CD4-positive, alpha-beta memory T cell (primary cell): ENCODE measurements around the gene ADGRD2. TPM values are rescaled to one million over a fixed set of nuclear protein-coding genes. Genes with fewer than 3 reads are reported as not detected.

Experiments used
- CTCF ChIA-PET: fragments of 350-600 bp; sonication (Branson Sonifier 250); formaldehyde crosslinking; loops from one replicate; lab custom pipeline; 2021; ENCODE audit warnings: inconsistent platforms; ENCODE audit not compliant: partially characterized antibody; lab: Charles Lee
- POLR2A ChIA-PET: fragments of 350-600 bp; sonication (Branson Sonifier 250); formaldehyde crosslinking; loops from one replicate; lab custom pipeline; 2021; ENCODE audit not compliant: partially characterized antibody; lab: Charles Lee
- DNase-seq, 5 donors: peaks; one replicate each; pipeline versions ENCODE4 v3.0.0 to v3.0.0-alpha.2; 2020 to 2022; ENCODE audit warnings: mixed read lengths in 1 of 5
- H3K27ac ChIP-seq: one replicate; pipeline ENCODE4 v1.7.0; 2013; ENCODE audit warnings: low read depth, low read length
- H3K27me3 ChIP-seq: 2 replicates; pipeline ENCODE4 v1.7.0; 2013; ENCODE audit warnings: mild to moderate bottlenecking, low read length, moderate library complexity; ENCODE audit not compliant: insufficient read depth
- H3K36me3 ChIP-seq: 2 replicates; pipeline ENCODE4 v1.7.0; 2013; ENCODE audit warnings: mild to moderate bottlenecking, low read length, moderate library complexity; ENCODE audit not compliant: insufficient read depth
- H3K4me1 ChIP-seq: 2 replicates; pipeline ENCODE4 v1.7.0; 2013; ENCODE audit warnings: mild to moderate bottlenecking, low read length, moderate library complexity; ENCODE audit not compliant: insufficient read depth
- H3K4me3 ChIP-seq, 2 donors: one replicate each; pipeline ENCODE4 v1.7.0; 2013; ENCODE audit warnings: low read length in 2 of 2, mild to moderate bottlenecking in 1 of 2
- H3K9me3 ChIP-seq, 2 donors: one replicate each; pipeline ENCODE4 v1.7.0; 2013; ENCODE audit warnings: low read length in 2 of 2, control low read depth in 1 of 2; ENCODE audit not compliant: control insufficient read depth in 1 of 2
- H3K27ac Mint-ChIP-seq, 7 donors: one replicate each; pipeline ENCODE4 v1.8.0; 2020 to 2021; ENCODE audit warnings: mixed read lengths in 7 of 7, mild to moderate bottlenecking in 6 of 7, inconsistent platforms in 3 of 7, moderate library complexity in 3 of 7
- H3K27me3 Mint-ChIP-seq, 2 donors: one replicate each; pipeline ENCODE4 v1.8.0; 2020 to 2021; ENCODE audit warnings: mixed read lengths in 2 of 2
- H3K36me3 Mint-ChIP-seq, 2 donors: one replicate each; pipeline ENCODE4 v1.8.0; 2020 to 2021; ENCODE audit warnings: mixed read lengths in 2 of 2, inconsistent platforms in 1 of 2, mild to moderate bottlenecking in 1 of 2
- H3K4me1 Mint-ChIP-seq, 4 donors: one replicate each; pipeline ENCODE4 v1.8.0; 2020 to 2021; ENCODE audit warnings: mixed read lengths in 4 of 4, mild to moderate bottlenecking in 1 of 4
- H3K4me3 Mint-ChIP-seq, 8 donors: one replicate each; pipeline ENCODE4 v1.8.0; 2020 to 2021; ENCODE audit warnings: mixed read lengths in 8 of 8, mild to moderate bottlenecking in 7 of 8, moderate library complexity in 6 of 8, inconsistent platforms in 3 of 8
- H3K9me3 Mint-ChIP-seq, 8 donors: one replicate each; pipeline ENCODE4 v1.8.0; 2020 to 2021; ENCODE audit warnings: mixed read lengths in 8 of 8, mild to moderate bottlenecking in 5 of 8, inconsistent platforms in 3 of 8, moderate library complexity in 1 of 8
- intact Hi-C: fragments of 100-400 bp; cut with micrococcal nuclease; formaldehyde crosslinking; loops from one replicate; pipeline ENCODE4 v1.15.1; 2023
- polyA plus RNA-seq, 2 donors: library from polyadenylated mRNA; unstranded; fragments of 300-500 nt; fragmentation: Illumina TruSeq; gene quantifications; one replicate each; pipeline ENCODE4 v1.2.3, GENCODE V29; 2021
- total RNA-seq, 2 experiments: library from RNA; stranded (reverse); gene quantifications; one replicate each; pipeline ENCODE4 v1.2.3, GENCODE V29; 2021

Gene ADGRD2
- total and polyA plus RNA-seq, 4 experiments from 2014 or later, result not detected

- Histone ChIP-seq H3K27me3 (no peaks in the 10 kb centered on the region), H3K27ac (no peak overlapping the region), H3K9me3 (no peaks in the 10 kb centered on the region), H3K4me3 (no peak overlapping the region), H3K4me1 (no peaks in the 10 kb centered on the region), H3K36me3 (no peaks in the 10 kb centered on the region)
- ChIA-PET CTCF (interaction anchor here (1.4 kb wide), 1 partner anchor 9 kb away, joined by 3 read pairs; no protein-coding TSS in a partner anchor), POLR2A (no interaction called here)
- peaks cover 3 to 7% of the 10 kb centered on the region in 2 donors for H3K27me3 Mint-ChIP-seq
- no peaks in the 10 kb centered on the region for H3K4me1 Mint-ChIP-seq
- no peak overlapping the region for H3K4me3 Mint-ChIP-seq
- no peaks in the 10 kb centered on the region for H3K36me3 Mint-ChIP-seq
- DNase-seq, result no peak
- H3K27ac Mint-ChIP-seq, result no peak overlapping the region
- no peaks in the 10 kb centered on the region for H3K9me3 Mint-ChIP-seq
- intact Hi-C loops, result no loop called here
Observed at GRCh38 chr9:124526174-124526573, 75.9 kb downstream of the ADGRD2 start.

DNA sequence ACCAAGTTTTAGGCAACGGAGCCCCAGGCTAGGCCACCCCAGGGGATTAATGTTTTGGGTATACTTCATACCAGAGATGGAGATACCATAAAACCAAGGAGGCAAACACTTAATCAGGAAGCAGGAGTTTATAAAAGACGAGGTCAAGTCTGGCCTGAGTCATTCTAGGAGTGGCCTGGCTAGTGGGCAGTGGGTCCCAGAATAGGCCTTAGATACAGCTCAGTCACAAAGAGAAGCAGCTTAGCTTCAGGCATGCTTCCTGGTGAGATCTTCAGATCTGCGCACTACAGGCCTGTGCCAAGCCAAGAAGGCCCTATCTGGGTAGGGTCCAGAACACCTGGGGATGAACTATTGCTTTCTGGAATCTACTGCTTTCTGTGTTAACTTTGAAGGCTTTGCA is 77.5 kb downstream of the ADGRD2 start:
- no peak overlapping the region for H3K27ac Mint-ChIP-seq
- Histone ChIP-seq H3K36me3 (no peaks in the 10 kb centered on the region), H3K27me3 (no peaks in the 10 kb centered on the region), H3K9me3 (no peaks in the 10 kb centered on the region), H3K4me1 (no peaks in the 10 kb centered on the region), H3K4me3 (no peak overlapping the region), H3K27ac (no peak overlapping the region)
- intact Hi-C loops, result no loop called here
- H3K36me3 Mint-ChIP-seq, result no peaks in the 10 kb centered on the region
- CTCF ChIA-PET, result interaction anchor here (1.3 kb wide), 1 partner anchor 9 kb away, joined by 15 read pairs; no protein-coding TSS in a partner anchor
- DNase-seq, result no peak
- H3K27me3 Mint-ChIP-seq, result peaks cover 0 to 5% of the 10 kb centered on the region in 2 donors
- no peaks in the 10 kb centered on the region for H3K4me1 Mint-ChIP-seq
- H3K9me3 Mint-ChIP-seq, result no peaks in the 10 kb centered on the region
- H3K4me3 Mint-ChIP-seq, result no peak overlapping the region
- POLR2A ChIA-PET, result no interaction called here

Other genes with a start within 250 kb of the ADGRD2 start
- 10 to 100 TPM in 1 of 2 experiments, 1 to 10 TPM in 1; 9.9 to 11.7 TPM for gene NEK6, start 192.5 kb upstream of the ADGRD2 start, total RNA-seq
- gene NEK6, start 192.5 kb upstream of the ADGRD2 start, polyA plus RNA-seq, result 1 to 10 TPM; 3.8 to 7.1 TPM
- gene PSMB7, start 35.0 kb upstream of the ADGRD2 start, total RNA-seq, result 10 to 100 TPM; 56.9 to 58.6 TPM
- 100 to 1,000 TPM; 168 to 226 TPM for gene PSMB7, start 35.0 kb upstream of the ADGRD2 start, polyA plus RNA-seq
- not detected for gene NR5A1, start 56.9 kb downstream of the ADGRD2 start, total RNA-seq
- not detected for gene NR5A1, start 56.9 kb downstream of the ADGRD2 start, polyA plus RNA-seq